GM19324 (cell line): Measurements from ENCODE around the gene TBXAS1.

Experiments used
- ATAC-seq: cut with Tn5 transposase; IDR thresholded peaks from one replicate; pipeline ENCODE4 v1.9.1; 2021; ENCODE audit warnings: mild to moderate bottlenecking, moderate library complexity; ENCODE audit not compliant: unreplicated experiment, low FRiP score

The TBXAS1 gene

GRCh38 chr7:139941421-139941820 is 112.4 kb downstream of the TBXAS1 start:
- ATAC-seq = no peak

GRCh38 chr7:139941866-139942265 is 112.8 kb downstream of the TBXAS1 start:
- ATAC-seq = no peak

- ATAC-seq = no peak
Observed at GRCh38 chr7:139942636-139943035, 113.6 kb downstream of the TBXAS1 start.

- no peak for ATAC-seq
Observed at GRCh38 chr7:139943401-139943800, 114.3 kb downstream of the TBXAS1 start.

GRCh38 chr7:139944248-139944647 is 115.2 kb downstream of the TBXAS1 start:
- ATAC-seq = no peak

- no peak for ATAC-seq
Observed at GRCh38 chr7:139946533-139946932, 117.5 kb downstream of the TBXAS1 start.

- no peak for ATAC-seq
Observed at GRCh38 chr7:139947021-139947420, 118.0 kb downstream of the TBXAS1 start.

GRCh38 chr7:139948167-139948566 is 119.1 kb downstream of the TBXAS1 start:
- ATAC-seq = no peak

GRCh38 chr7:139948587-139949335 is 119.7 kb downstream of the TBXAS1 start:
- ATAC-seq = no peak

GRCh38 chr7:139949629-139950028 is 120.6 kb downstream of the TBXAS1 start:
- ATAC-seq = no peak

GRCh38 chr7:139950881-139951525 is 121.9 kb downstream of the TBXAS1 start:
- ATAC-seq = no peak

- no peak for ATAC-seq
Observed at GRCh38 chr7:139953229-139953628, 124.2 kb downstream of the TBXAS1 start.

GRCh38 chr7:139955109-139955820 is 126.2 kb downstream of the TBXAS1 start:
- no peak for ATAC-seq

- ATAC-seq = no peak
Observed at GRCh38 chr7:139958599-139959284, 129.7 kb downstream of the TBXAS1 start.

GRCh38 chr7:139959285-139959628 is 130.2 kb downstream of the TBXAS1 start:
- ATAC-seq = no peak

GRCh38 chr7:139959718-139960117 is 130.7 kb downstream of the TBXAS1 start:
- ATAC-seq = no peak

GRCh38 chr7:139960157-139960556 is 131.1 kb downstream of the TBXAS1 start:
- no peak for ATAC-seq

- ATAC-seq = no peak
Observed at GRCh38 chr7:139965942-139966628, 137.0 kb downstream of the TBXAS1 start.

- no peak for ATAC-seq
Observed at GRCh38 chr7:139966949-139967348, 137.9 kb downstream of the TBXAS1 start.

GRCh38 chr7:139968931-139969330 is 139.9 kb downstream of the TBXAS1 start:
- ATAC-seq = no peak
